Measurements from ENCODE around the gene EMX1. TPM values are rescaled to one million over a fixed set of nuclear protein-coding genes. Genes with fewer than 3 reads are reported as not detected.

Gene EMX1
- total RNA-seq, 1 donor from 2014 or later: not detected

GRCh38 chr2:72956936-72957335 lies 39.6 kb downstream of the EMX1 start:
- DNase-seq: no peak
- no peaks in the 10 kb centered on the region for H3K36me3 ChIP-seq
- no peak overlapping the region for H3K27ac ChIP-seq
- no peak for TF ChIP-seq CTCF (IDR thresholded peaks at IDR 0.05)
- H3K9me3 ChIP-seq: no peaks in the 10 kb centered on the region
- no peaks in the 10 kb centered on the region for H3K27me3 ChIP-seq
- ATAC-seq: peak; percentile 79
- H3K4me3 ChIP-seq: no peak overlapping the region
- H3K4me1 ChIP-seq: no peaks in the 10 kb centered on the region
- intact Hi-C loops (cut with DNase I): loop anchor here (10.0 kb wide), 1 partner anchor 1272 kb away; no protein-coding TSS in a partner anchor

GRCh38 chr2:72958542-72959385 lies 41.4 kb downstream of the EMX1 start:
- TF ChIP-seq CTCF (IDR thresholded peaks at IDR 0.05): no peak
- Histone ChIP-seq H3K4me3 (no peak overlapping the region), H3K27ac (no peak overlapping the region), H3K36me3 (no peaks in the 10 kb centered on the region), H3K4me1 (no peaks in the 10 kb centered on the region), H3K9me3 (no peaks in the 10 kb centered on the region), H3K27me3 (no peaks in the 10 kb centered on the region)
- intact Hi-C loops (cut with DNase I): loop anchor here (10.0 kb wide), 1 partner anchor 1274 kb away; no protein-coding TSS in a partner anchor
- DNase-seq (no peak), ATAC-seq (no peak)

GRCh38 chr2:72959554-72959953 lies 42.2 kb downstream of the EMX1 start:
- Histone ChIP-seq H3K4me3 (no peak overlapping the region), H3K9me3 (no peaks in the 10 kb centered on the region), H3K36me3 (no peaks in the 10 kb centered on the region), H3K4me1 (no peaks in the 10 kb centered on the region), H3K27ac (no peak overlapping the region), H3K27me3 (no peaks in the 10 kb centered on the region)
- TF ChIP-seq CTCF (IDR thresholded peaks at IDR 0.05): no peak
- DNase-seq (no peak), ATAC-seq (no peak)
- intact Hi-C loops (cut with DNase I): loop anchor here (10.0 kb wide), 1 partner anchor 1275 kb away; no protein-coding TSS in a partner anchor

- intact Hi-C loops (cut with DNase I): loop anchor here (10.0 kb wide), 1 partner anchor 1275 kb away; no protein-coding TSS in a partner anchor
- Histone ChIP-seq H3K27ac (no peak overlapping the region), H3K36me3 (no peaks in the 10 kb centered on the region), H3K4me3 (no peak overlapping the region), H3K9me3 (no peaks in the 10 kb centered on the region), H3K27me3 (no peaks in the 10 kb centered on the region), H3K4me1 (no peaks in the 10 kb centered on the region)
- no peak for ATAC-seq
- no peak for DNase-seq
- no peak for TF ChIP-seq CTCF (IDR thresholded peaks at IDR 0.05)
These were observed 43.0 kb downstream of the EMX1 start for GRCh38 chr2:72959995-72960981.

GRCh38 chr2:72961036-72961720 lies 43.9 kb downstream of the EMX1 start:
- Histone ChIP-seq H3K4me1 (no peaks in the 10 kb centered on the region), H3K4me3 (no peak overlapping the region), H3K27me3 (no peaks in the 10 kb centered on the region), H3K36me3 (no peaks in the 10 kb centered on the region), H3K27ac (no peak overlapping the region), H3K9me3 (no peaks in the 10 kb centered on the region)
- no peak for TF ChIP-seq CTCF (IDR thresholded peaks at IDR 0.05)
- intact Hi-C loops (cut with DNase I): no loop called here
- ATAC-seq (no peak), DNase-seq (no peak)
